ENCODE data around the gene PPEF1.

PPEF1 gene

DNA sequence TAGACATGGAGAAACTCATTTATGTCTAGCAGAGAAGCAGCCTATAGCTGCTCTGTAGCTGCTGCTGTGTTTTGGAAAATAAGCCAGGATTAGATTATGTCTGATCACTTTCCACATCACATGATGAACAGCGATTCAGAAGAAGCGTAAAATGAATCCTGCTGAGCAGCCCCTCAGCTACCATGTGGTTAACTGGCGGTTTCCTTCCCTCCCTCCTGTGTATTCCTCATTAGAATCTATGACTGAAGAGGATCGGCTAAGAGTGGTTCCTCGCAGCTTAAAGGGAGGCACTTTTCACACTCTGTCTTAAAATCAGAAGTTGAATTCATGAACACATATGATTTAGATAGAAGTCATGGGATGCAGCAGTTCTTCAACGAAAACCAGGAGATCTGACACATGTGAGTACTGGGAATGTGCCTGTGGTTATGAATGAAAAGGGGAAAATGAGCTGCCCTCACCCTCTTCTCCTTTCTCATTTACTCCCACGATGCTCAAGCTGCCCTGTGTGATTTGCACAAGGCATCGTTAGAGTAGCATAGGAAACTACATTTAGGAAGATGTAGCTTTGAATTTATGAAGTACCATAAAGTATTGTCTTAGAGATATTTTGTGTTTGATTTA lies at the start of gene PPEF1:
PPEF1 (plus strand) TSS at position 220 of the 624 bp plus-strand sequence; CDS start at position 356, 136 bp downstream.
- DNase-seq (ENCODE audit: low read depth in 1 of 2, low spot score in 1 of 2): no peak

DNA sequence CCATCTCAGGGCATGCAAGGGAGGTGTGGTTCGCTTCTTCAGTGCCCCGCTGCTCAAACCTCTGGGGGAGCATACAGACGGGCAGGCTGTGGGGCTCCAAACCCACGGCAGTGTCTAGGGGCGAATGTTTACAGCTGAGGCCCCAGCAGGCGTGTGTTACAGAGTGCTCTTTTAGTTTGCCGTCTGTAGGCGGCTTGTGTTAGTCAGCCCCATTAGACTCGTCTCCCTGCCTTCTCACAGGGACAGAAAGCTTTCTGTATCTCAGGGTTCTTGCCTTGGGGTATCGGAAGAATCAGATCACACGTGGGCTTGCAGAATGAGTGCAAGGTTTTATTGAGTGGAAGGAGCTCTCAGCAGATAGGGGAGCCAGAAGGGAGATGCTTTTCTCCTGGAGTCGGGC lies 46.2 kb upstream of the PPEF1 start:
- no peak for DNase-seq (ENCODE audit: low read depth in 1 of 2, low spot score in 1 of 2)

GRCh38 chrX:18664947-18665346 lies 42.5 kb upstream of the PPEF1 start:
- no peak for DNase-seq (ENCODE audit: low read depth in 1 of 2, low spot score in 1 of 2)

DNA sequence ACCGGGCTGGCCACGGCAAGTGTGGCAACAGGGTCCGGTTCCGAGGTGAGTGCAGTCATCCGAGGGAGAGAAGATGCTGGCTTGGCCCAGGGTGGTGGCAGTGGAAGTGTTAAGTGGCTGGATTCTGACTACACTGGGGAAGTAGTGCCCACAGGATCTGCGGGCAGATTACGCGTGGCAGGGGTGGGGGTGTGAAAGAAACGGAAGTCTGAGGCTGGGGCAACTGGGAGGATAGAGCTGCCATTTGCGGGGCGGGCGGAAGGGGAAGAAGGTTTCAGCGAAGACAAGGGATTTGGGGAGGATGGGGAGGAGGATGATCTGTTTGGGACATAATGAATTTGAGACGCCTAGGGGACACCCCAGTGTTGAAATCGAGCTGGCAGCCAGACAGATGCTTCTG lies 40.8 kb upstream of the PPEF1 start:
- no peak for DNase-seq (ENCODE audit: low read depth in 1 of 2, low spot score in 1 of 2)

GRCh38 chrX:18668071-18668835 lies 39.2 kb upstream of the PPEF1 start:
- DNase-seq (ENCODE audit: low read depth in 1 of 2, low spot score in 1 of 2): no peak

- no peak for DNase-seq (ENCODE audit: low read depth in 1 of 2, low spot score in 1 of 2)
Measured at GRCh38 chrX:18672008-18672407, 35.4 kb upstream of the PPEF1 start, which contains the start of gene RS1. RS1 (minus strand) TSS chrX:18672108; CDS start chrX:18672068, 40 bp downstream.

- DNase-seq (ENCODE audit: low read depth in 1 of 2, low spot score in 1 of 2): no peak
Measured at GRCh38 chrX:18674417-18674787, 33.0 kb upstream of the PPEF1 start.

DNA sequence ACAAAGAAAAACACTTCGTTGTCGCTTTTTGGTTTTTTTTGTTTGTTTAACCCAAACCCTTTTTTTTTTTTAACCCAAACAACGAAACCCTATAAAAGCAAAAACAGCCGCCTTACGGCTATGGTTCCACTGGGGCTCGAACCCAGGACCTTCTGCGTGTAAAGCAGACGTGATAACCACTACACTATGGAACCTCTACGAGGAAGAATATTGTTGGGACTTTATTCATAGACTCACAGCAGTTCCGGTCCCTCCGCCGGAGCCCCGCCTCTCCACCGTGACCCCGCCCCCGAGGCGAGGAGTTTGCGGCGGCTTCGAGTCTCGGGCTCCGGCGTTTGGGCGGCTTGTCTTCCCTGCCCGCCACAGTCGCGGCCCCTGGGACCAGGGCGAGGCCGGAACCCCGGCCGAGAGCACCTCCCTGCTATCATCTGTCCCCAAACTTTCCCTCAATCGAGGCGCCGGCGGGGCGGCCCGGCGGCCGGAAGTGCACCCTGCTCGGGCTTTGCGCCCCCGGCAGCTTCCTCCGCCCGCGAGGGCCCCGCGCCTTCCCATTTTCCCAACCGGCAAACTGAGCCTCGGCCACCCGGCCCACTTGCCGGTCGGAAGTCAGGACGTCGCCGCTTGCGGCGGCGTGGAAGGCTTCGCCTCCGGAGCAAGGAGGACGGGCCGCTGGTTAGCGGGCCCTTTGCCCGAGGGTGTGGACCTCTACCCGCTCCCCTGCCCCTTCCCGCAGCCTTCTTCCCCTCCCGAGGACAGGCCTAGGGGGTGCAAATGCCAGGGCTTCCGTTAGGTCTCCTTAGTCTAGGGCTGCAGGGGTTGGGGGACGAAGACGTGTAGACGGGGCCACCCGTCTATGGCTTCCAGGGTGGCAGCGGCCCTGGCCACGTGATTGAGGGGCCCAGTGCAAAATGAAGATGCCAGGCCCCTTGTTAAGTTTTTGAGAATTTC lies 32.4 kb upstream of the PPEF1 start:
- DNase-seq (ENCODE audit: low read depth in 1 of 2, low spot score in 1 of 2): peak; percentile 65 to 77

- no peak for DNase-seq (ENCODE audit: low read depth in 1 of 2, low spot score in 1 of 2)
Measured at GRCh38 chrX:18676050-18676449, 31.4 kb upstream of the PPEF1 start.

GRCh38 chrX:18676470-18676869 lies 31.0 kb upstream of the PPEF1 start:
- DNase-seq (ENCODE audit: low read depth in 1 of 2, low spot score in 1 of 2): no peak

GRCh38 chrX:18677161-18677869 lies 30.1 kb upstream of the PPEF1 start:
- no peak for DNase-seq (ENCODE audit: low read depth in 1 of 2, low spot score in 1 of 2)

DNA sequence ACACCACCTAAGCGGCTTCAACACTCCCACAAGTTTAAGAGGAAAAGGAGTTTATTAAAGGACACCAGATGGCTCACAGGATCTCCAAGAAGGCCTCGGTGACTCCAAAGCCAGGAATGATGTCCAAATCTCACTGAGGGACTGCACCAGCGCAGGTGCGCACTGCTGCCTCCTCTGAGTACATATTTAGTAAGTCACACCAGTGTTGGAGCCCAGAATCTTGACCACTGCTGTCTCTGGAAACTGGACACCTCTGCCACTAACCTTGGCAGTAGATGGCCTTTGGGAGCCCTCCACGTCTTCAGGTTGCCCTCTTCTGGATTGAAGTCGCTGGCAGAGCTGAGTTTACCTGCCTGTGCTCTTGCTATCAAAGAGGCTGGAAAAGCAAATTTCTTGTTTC lies 25.4 kb upstream of the PPEF1 start:
- DNase-seq (ENCODE audit: low read depth in 1 of 2, low spot score in 1 of 2): no peak

DNA sequence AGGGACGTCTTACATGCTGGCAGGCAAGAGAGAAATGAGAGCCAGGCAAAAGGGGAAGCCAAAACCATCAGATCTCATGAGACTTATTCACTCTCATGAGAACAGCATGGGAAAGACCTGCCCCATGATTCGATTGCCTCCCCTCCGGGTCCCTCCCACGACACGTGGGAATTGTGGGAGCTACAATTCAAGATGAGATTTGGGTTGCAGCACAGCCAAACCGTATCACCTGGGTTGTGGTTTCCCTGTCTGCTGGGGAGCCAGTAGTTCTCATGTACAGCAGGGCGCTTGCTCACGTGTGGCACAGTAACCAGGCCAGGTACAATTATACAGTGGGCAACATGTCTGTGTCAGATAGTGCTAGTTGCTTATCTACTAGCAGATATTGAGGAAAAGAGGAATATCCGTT lies 24.5 kb upstream of the PPEF1 start:
- DNase-seq (ENCODE audit: low read depth in 1 of 2, low spot score in 1 of 2): no peak

GRCh38 chrX:18687856-18688495 lies 19.5 kb upstream of the PPEF1 start:
- no peak for DNase-seq (ENCODE audit: low read depth in 1 of 2, low spot score in 1 of 2)

- DNase-seq (ENCODE audit: low read depth in 1 of 2, low spot score in 1 of 2): no peak
Measured at GRCh38 chrX:18691431-18691830, 16.0 kb upstream of the PPEF1 start.

DNA sequence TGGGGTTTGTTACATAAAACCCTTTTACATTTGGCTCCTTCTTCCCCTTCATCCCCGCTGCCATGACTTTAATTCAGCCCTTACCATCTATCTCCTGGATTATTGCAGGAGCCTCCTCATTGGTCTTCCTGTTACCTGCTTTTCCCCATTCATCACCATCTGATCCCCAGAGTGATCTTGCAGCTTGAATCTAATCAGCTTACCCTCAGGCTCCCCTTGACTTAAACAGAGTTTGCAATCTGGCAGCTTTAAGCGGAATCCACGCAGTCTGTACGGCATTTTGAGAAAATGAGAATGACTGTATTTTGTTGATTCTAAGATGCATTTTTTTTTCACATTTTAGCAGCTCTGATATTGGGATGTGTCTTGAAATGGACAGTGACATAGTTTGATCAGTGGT lies 14.9 kb upstream of the PPEF1 start:
- no peak for DNase-seq (ENCODE audit: low read depth in 1 of 2, low spot score in 1 of 2)

GRCh38 chrX:18696653-18697052 lies 10.8 kb upstream of the PPEF1 start:
- DNase-seq (ENCODE audit: low read depth in 1 of 2, low spot score in 1 of 2): no peak

DNA sequence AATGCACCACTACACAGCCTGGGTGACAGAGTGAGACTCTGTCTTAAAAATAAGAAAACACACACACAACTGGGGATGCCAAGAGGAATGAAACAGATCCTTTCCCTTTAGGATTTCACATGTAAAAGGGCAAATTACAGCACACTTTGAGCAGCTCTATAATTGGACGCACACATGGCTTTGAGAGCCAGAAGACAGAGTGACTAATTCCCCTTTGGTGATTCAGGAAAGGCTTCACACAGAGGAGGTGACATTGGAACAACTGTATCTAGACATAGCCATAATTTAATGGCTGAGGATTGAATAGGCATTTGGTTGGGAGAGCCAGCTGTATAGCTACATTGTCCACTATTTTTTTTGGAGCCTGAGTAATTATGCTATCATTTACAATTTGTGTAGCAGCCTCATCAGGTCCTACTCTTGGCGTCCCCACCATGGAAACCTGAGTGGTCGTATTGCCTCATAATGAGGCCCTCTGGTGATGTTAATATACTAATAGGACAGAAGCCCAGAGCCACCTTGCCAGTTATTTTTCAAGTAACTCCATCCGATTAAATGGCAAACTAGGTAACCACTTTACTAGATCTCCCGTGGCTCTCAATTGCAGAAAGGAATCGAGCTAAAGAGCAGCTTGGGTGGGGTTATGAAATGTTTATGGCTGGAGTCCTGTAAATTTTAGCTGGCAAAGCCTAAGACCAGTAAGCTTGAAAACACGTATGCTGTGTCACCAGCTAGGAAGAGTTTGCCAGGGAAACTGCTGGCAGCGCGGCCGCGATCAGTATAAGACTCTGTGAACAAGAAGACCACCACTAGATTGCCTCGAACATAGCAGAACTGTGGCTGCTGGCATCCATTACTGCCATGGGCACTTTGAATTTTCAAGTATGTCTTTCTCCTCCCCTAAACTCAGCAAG lies 8.5 kb upstream of the PPEF1 start:
- no peak for DNase-seq (ENCODE audit: low read depth in 1 of 2, low spot score in 1 of 2)

GRCh38 chrX:18701621-18702361 lies 5.7 kb upstream of the PPEF1 start:
- no peak for DNase-seq (ENCODE audit: low read depth in 1 of 2, low spot score in 1 of 2)

All from activated CD4-positive, alpha-beta T cell treated with anti-CD3 and anti-CD28 coated beads, Interleukin-2, amount 50 U/mL, for 24 hours (primary cell).